ENCODE data around the gene HELT. TPM values are rescaled to one million over a fixed set of nuclear protein-coding genes. Genes with fewer than 3 reads are reported as not detected.
"Not testable (repeated sequence)": the region's sequence is repeated elsewhere in the genome, so short reads cannot be mapped to it uniquely, and the experiment has no call there.

HELT gene
- polyA plus RNA-seq, 1 experiment: not detected

GRCh38 chr4:185035284-185035683 is 17.0 kb downstream of the HELT start:
- TF ChIP-seq CTCF (IDR thresholded peaks at IDR 0.05; ENCODE audit: low read depth, low read length): no peak
- no peak for DNase-seq (ENCODE audit: low read depth, low spot score)
- POLR2A ChIA-PET: no interaction called here
- Histone ChIP-seq H3K9me3 (ENCODE audit: control insufficient read depth, insufficient read depth, low read length) (no peaks in the 10 kb centered on the region), H3K27me3 (ENCODE audit: control insufficient read depth, insufficient read depth, low read length) (peaks cover 10% of the 10 kb centered on the region), H3K4me3 (ENCODE audit: low read depth, low read length) (no peak overlapping the region), H3K27ac (ENCODE audit: low read depth, low read length) (no peak overlapping the region)
- CTCF ChIA-PET: interaction anchor here (1.6 kb wide), 1 partner anchor 290 kb away, joined by 5 read pairs; no protein-coding TSS in a partner anchor

- peaks cover 10% of the 10 kb centered on the region for H3K27me3 ChIP-seq (ENCODE audit: control insufficient read depth, insufficient read depth, low read length)
- H3K4me3 ChIP-seq (ENCODE audit: low read depth, low read length): no peak overlapping the region
- TF ChIP-seq CTCF (IDR thresholded peaks at IDR 0.05; ENCODE audit: low read depth, low read length): no peak
- no peaks in the 10 kb centered on the region for H3K9me3 ChIP-seq (ENCODE audit: control insufficient read depth, insufficient read depth, low read length)
- no peak overlapping the region for H3K27ac ChIP-seq (ENCODE audit: low read depth, low read length)
- ChIA-PET POLR2A (no interaction called here), CTCF (interaction anchor here (0.6 to 1.6 kb wide), 3 partner anchors 98 to 290 kb away, joined by 3 to 5 read pairs (median 3); no protein-coding TSS in a partner anchor)
- no peak for DNase-seq (ENCODE audit: low read depth, low spot score)
These were observed 17.7 kb downstream of the HELT start for GRCh38 chr4:185036019-185036418.

DNA sequence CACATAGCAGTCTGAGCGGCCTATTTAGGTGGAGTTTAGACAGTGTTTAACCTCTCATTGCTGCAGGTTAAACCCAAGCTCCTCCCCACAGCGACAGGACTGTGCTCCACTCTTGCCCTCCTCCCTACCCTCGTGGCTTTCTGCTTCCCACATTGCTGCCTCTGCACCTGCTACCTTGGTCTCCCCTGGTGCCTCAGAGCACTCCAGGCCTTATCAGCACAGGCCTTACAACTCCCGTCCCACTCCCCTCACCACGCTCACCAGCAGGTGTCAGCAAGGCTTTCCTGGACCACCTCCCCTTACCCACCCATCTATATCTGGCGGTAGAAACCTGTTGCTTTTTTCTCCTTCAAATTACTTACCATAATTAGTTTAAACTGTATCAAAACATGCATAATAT is 18.6 kb downstream of the HELT start:
- Histone ChIP-seq H3K27ac (ENCODE audit: low read depth, low read length) (no peak overlapping the region), H3K27me3 (ENCODE audit: control insufficient read depth, insufficient read depth, low read length) (peaks cover 5% of the 10 kb centered on the region), H3K4me3 (ENCODE audit: low read depth, low read length) (no peak overlapping the region), H3K9me3 (ENCODE audit: control insufficient read depth, insufficient read depth, low read length) (no peaks in the 10 kb centered on the region)
- ChIA-PET CTCF (interaction anchor here (0.6 to 6.0 kb wide), 4 partner anchors 9 to 147 kb away, joined by 3 to 137 read pairs (median 3); no protein-coding TSS in a partner anchor), POLR2A (no interaction called here)
- no peak for DNase-seq (ENCODE audit: low read depth, low spot score)
- no peak for TF ChIP-seq CTCF (IDR thresholded peaks at IDR 0.05; ENCODE audit: low read depth, low read length)

GRCh38 chr4:185039508-185040273 is 21.4 kb downstream of the HELT start:
- Histone ChIP-seq H3K27ac (ENCODE audit: low read depth, low read length) (no peak overlapping the region), H3K27me3 (ENCODE audit: control insufficient read depth, insufficient read depth, low read length) (peaks cover 7% of the 10 kb centered on the region), H3K9me3 (ENCODE audit: control insufficient read depth, insufficient read depth, low read length) (no peaks in the 10 kb centered on the region), H3K4me3 (ENCODE audit: low read depth, low read length) (peak overlapping the region; percentile 38)
- POLR2A ChIA-PET: no interaction called here
- peak; percentile 37 for DNase-seq (ENCODE audit: low read depth, low spot score)
- peak; percentile 90 for TF ChIP-seq CTCF (IDR thresholded peaks at IDR 0.05; ENCODE audit: low read depth, low read length)
- CTCF ChIA-PET: interaction anchor here (0.7 to 6.7 kb wide), 39 partner anchors 9 to 1000 kb away, joined by 3 to 137 read pairs (median 4); partner anchors contain the start of gene SLC25A4

- no peaks in the 10 kb centered on the region for H3K9me3 ChIP-seq (ENCODE audit: control insufficient read depth, insufficient read depth, low read length)
- DNase-seq (ENCODE audit: low read depth, low spot score): no peak
- no peak overlapping the region for H3K27ac ChIP-seq (ENCODE audit: low read depth, low read length)
- ChIA-PET CTCF (interaction anchor here (0.6 to 6.7 kb wide), 20 partner anchors 9 to 999 kb away, joined by 3 to 137 read pairs (median 4); partner anchors contain the start of gene SLC25A4), POLR2A (no interaction called here)
- H3K27me3 ChIP-seq (ENCODE audit: control insufficient read depth, insufficient read depth, low read length): peaks cover 7% of the 10 kb centered on the region
- H3K4me3 ChIP-seq (ENCODE audit: low read depth, low read length): no peak overlapping the region
- no peak for TF ChIP-seq CTCF (IDR thresholded peaks at IDR 0.05; ENCODE audit: low read depth, low read length)
These were observed 22.2 kb downstream of the HELT start for GRCh38 chr4:185040523-185040922.

DNA sequence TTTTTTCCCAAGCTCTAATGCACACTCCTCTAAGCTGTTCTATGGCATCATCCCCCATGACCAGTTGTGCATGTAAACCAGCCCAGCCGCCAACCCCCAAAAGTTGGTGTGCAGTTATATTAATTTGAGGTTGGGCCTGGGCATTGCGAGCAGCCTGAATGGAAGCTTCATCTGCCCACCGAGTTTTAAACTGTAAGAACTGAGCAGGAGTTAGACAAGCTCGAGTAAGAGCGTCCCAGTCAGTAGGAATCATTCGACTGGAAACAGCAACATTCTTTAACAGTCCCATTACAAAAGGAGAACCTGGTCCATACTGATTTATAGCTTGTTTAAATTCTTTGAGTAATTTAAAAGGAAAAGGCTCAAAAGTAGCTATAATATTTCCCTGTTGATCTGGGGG is 32.0 kb downstream of the HELT start:
- H3K27me3 ChIP-seq (ENCODE audit: control insufficient read depth, insufficient read depth, low read length); H3K4me3 ChIP-seq (ENCODE audit: low read depth, low read length); DNase-seq (ENCODE audit: low read depth, low spot score); POLR2A ChIA-PET; H3K27ac ChIP-seq (ENCODE audit: low read depth, low read length); H3K9me3 ChIP-seq (ENCODE audit: control insufficient read depth, insufficient read depth, low read length): not testable (repeated sequence)
- CTCF ChIA-PET: interaction anchor here (1.3 to 1.9 kb wide), 2 partner anchors 9 to 11 kb away, joined by 5 to 6 read pairs; no protein-coding TSS in a partner anchor

DNA sequence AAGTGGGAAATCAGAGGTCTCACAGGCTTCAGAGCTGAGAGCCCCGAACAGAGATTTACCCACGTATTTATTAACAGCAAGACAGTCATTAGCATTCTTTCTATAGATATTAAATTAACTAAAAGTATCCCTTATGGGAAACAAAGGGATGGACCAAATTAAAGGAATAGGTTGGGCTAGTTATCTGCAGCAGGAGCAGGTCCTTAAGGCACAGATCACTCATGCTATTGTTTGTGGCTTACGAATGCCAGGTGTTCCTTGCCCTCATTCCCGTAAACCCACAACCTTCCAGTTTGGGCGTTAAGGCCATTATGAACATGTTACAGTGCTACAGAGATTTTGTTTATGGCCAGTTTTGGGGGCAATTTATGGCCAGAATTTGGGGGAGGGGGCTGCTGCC is 33.0 kb downstream of the HELT start:
- H3K27ac ChIP-seq (ENCODE audit: low read depth, low read length); DNase-seq (ENCODE audit: low read depth, low spot score); H3K4me3 ChIP-seq (ENCODE audit: low read depth, low read length); H3K27me3 ChIP-seq (ENCODE audit: control insufficient read depth, insufficient read depth, low read length); H3K9me3 ChIP-seq (ENCODE audit: control insufficient read depth, insufficient read depth, low read length); POLR2A ChIA-PET: not testable (repeated sequence)
- CTCF ChIA-PET: interaction anchor here (1.0 to 1.9 kb wide), 2 partner anchors 10 to 12 kb away, joined by 3 to 5 read pairs; no protein-coding TSS in a partner anchor

All from AG04450 (cell line).